DND-41 (cell line): ENCODE data around the gene TRMT61A.
A peak's percentile ranks its signal among the peaks of the same experiment; 100 is the strongest.

Source experiments
- ATAC-seq: fragments of 200-7000 bp; cut with Tn5 transposase; 3 replicates; pipeline ENCODE4 v1.9.1; 2021; ENCODE audit warnings: low read depth; ENCODE audit not compliant: insufficient read depth
- DNase-seq: peaks from one replicate; pipeline ENCODE4 v3.0.0-alpha.2; 2020
- H2AFZ ChIP-seq: 2 replicates; pipeline ENCODE4 v1.6.0; 2012; ENCODE audit warnings: low read depth, low read length
- H3K27ac ChIP-seq: 2 replicates; pipeline ENCODE4 v1.5.1; 2012; ENCODE audit warnings: low read length, inconsistent platforms
- H3K27me3 ChIP-seq: fragments of 200-600 bp; sonication (generic); 2 replicates; pipeline ENCODE4 v1.6.0; 2012; ENCODE audit warnings: low read length, mild to moderate bottlenecking, inconsistent platforms; ENCODE audit not compliant: insufficient read depth, poor library complexity
- H3K36me3 ChIP-seq: 2 replicates; pipeline ENCODE4 v1.5.1; 2012; ENCODE audit warnings: low read length, inconsistent platforms; ENCODE audit not compliant: insufficient read depth
- H3K4me1 ChIP-seq: 2 replicates; pipeline ENCODE4 v1.5.1; 2012; ENCODE audit warnings: mild to moderate bottlenecking, low read length; ENCODE audit not compliant: insufficient read depth
- H3K4me2 ChIP-seq: 2 replicates; pipeline ENCODE4 v1.6.0; 2012; ENCODE audit warnings: mild to moderate bottlenecking, moderate library complexity, low read length, inconsistent platforms; ENCODE audit not compliant: insufficient read depth
- H3K4me3 ChIP-seq, 2 experiments: fragments of 200-600 bp in 1 of 2; shearing (Covaris generic) in 1 of 2; 2 replicates each; pipeline ENCODE4 v1.5.1; 2012 to 2016; ENCODE audit warnings: inconsistent platforms in 2 of 2, low read length in 2 of 2, mild to moderate bottlenecking in 2 of 2, low read depth in 1 of 2, moderate library complexity in 1 of 2
- H3K79me2 ChIP-seq: 2 replicates; pipeline ENCODE4 v1.6.0; 2012; ENCODE audit warnings: low read length, inconsistent platforms; ENCODE audit not compliant: insufficient read depth
- H3K9ac ChIP-seq: 2 replicates; pipeline ENCODE4 v1.6.0; 2012; ENCODE audit warnings: low read depth, mild to moderate bottlenecking, inconsistent platforms, low read length, moderate library complexity
- H3K9me3 ChIP-seq: 2 replicates; pipeline ENCODE4 v1.5.1; 2012; ENCODE audit warnings: low read length, moderate library complexity, mild to moderate bottlenecking, inconsistent platforms; ENCODE audit not compliant: insufficient read depth, severe bottlenecking
- H4K20me1 ChIP-seq: 2 replicates; pipeline ENCODE4 v1.6.0; 2012; ENCODE audit warnings: low read length; ENCODE audit not compliant: insufficient read depth
- CTCF ChIP-seq: IDR thresholded peaks from 2 replicates; pipeline ENCODE4 v1.5.1; 2012; ENCODE audit warnings: borderline replicate concordance, low read length, moderate library complexity, mild to moderate bottlenecking; ENCODE audit not compliant: poor library complexity, severe bottlenecking; ENCODE audit errors: extremely low read depth
- EZH2 ChIP-seq: IDR thresholded peaks from 3 replicates; pipeline ENCODE4 v1.6.1; 2012; ENCODE audit warnings: borderline replicate concordance, low read depth, mild to moderate bottlenecking, moderate library complexity, low read length, inconsistent platforms; ENCODE audit not compliant: severe bottlenecking

Gene TRMT61A

GRCh38 chr14:103519043-103519836 is 9.8 kb upstream of the TRMT61A start:
- H3K9ac ChIP-seq = no peak overlapping the region; the same call in 1 of the 2 replicates
- no peak for TF ChIP-seq CTCF
- no peak for TF ChIP-seq EZH2
- 0 out of 2 replicates have a peak, but pooled peaks cover 10% of the 10 kb centered on the region for H4K20me1 ChIP-seq
- no peaks in the 10 kb centered on the region for H3K36me3 ChIP-seq
- no peaks in the 10 kb centered on the region for H3K79me2 ChIP-seq
- no peak overlapping the region for H2AFZ ChIP-seq
- no peak overlapping the region for H3K4me2 ChIP-seq
- H3K4me3 ChIP-seq = no peak overlapping the region
- no peaks in the 10 kb centered on the region for H3K9me3 ChIP-seq
- H3K27me3 ChIP-seq = no peaks in the 10 kb centered on the region
- no peak for ATAC-seq
- DNase-seq = no peak
- peaks cover 8% of the 10 kb centered on the region; the same call in 1 of the 2 replicates for H3K4me1 ChIP-seq
- H3K27ac ChIP-seq = no peak overlapping the region

- Histone ChIP-seq H3K36me3 (no peaks in the 10 kb centered on the region), H3K27ac (no peak overlapping the region)
Observed at GRCh38 chr14:103519837-103520212, 9.2 kb upstream of the TRMT61A start.

GRCh38 chr14:103520269-103520656 is 8.7 kb upstream of the TRMT61A start:
- Histone ChIP-seq H2AFZ (no peak overlapping the region), H3K4me1 (peaks cover 8% of the 10 kb centered on the region; the same call in 1 of the 2 replicates), H3K4me3 (0 out of 4 replicates have a peak overlapping the region, but pooled peaks of 1 of the 2 experiments have one; percentile 60), H3K9ac (no peak overlapping the region; the same call in 1 of the 2 replicates), H3K27me3 (no peaks in the 10 kb centered on the region), H3K27ac (no peak overlapping the region), H4K20me1 (0 out of 2 replicates have a peak, but pooled peaks cover 4% of the 10 kb centered on the region), H3K4me2 (0 out of 2 replicates have a peak overlapping the region, but pooled peaks have one; percentile 73), H3K79me2 (no peaks in the 10 kb centered on the region), H3K36me3 (no peaks in the 10 kb centered on the region), H3K9me3 (no peaks in the 10 kb centered on the region)
- TF ChIP-seq EZH2 = no peak
- no peak for TF ChIP-seq CTCF
- DNase-seq (no peak), ATAC-seq (no peak)

More at GRCh38 chr14:103519837-103520212, 9.2 kb upstream of the TRMT61A start:
- Histone ChIP-seq H3K27me3 (no peaks in the 10 kb centered on the region), H3K9me3 (no peaks in the 10 kb centered on the region), H3K79me2 (no peaks in the 10 kb centered on the region), H3K4me1 (peaks cover 8% of the 10 kb centered on the region; the same call in 1 of the 2 replicates), H3K4me3 (no peak overlapping the region), H2AFZ (no peak overlapping the region; the same call in 1 of the 2 replicates), H3K4me2 (no peak overlapping the region), H4K20me1 (0 out of 2 replicates have a peak, but pooled peaks cover 8% of the 10 kb centered on the region), H3K9ac (no peak overlapping the region)
- no peak for TF ChIP-seq CTCF
- TF ChIP-seq EZH2 = no peak
- no peak for DNase-seq
- no peak for ATAC-seq
